Measurements from ENCODE around the gene BCKDHA. TPM values are rescaled to one million over a fixed set of nuclear protein-coding genes. Genes with fewer than 3 reads are reported as not detected.
"Not testable (repeated sequence)": the region's sequence is repeated elsewhere in the genome, so short reads cannot be mapped to it uniquely, and the experiment has no call there.

BCKDHA gene
- total RNA-seq, 4 donors from 2014 or later, result 55.1 to 87.2 (median 58.6) TPM

DNA sequence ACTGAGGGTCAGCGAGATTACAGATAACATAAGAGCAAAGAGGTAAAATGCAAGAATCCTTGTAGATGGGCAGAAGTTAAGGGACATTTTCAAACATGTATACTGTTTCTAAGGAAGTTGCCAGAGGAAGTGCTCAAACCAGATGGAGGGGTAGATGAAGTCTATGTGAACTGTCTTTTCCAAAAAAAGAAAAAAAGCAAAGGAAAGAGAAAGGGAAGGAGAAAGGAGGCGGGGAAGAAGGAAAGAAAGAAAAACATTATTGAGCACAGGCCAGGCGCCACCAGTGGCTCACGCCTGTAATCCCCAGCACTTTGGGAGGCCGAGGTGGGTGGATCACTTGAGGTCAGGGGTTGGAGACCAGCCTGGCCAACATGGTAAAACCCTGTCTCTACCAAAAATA is 36.8 kb downstream of the BCKDHA start:
- intact Hi-C loops (cut with DNase I), result no loop called here
- WGBS, 2 donors, result 67 to 70% methylated on average over 5 of the region's 5 CpGs
- peaks cover 7 to 81% (median 17%) of the 10 kb centered on the region in 3 donors for H3K36me3 ChIP-seq

DNA sequence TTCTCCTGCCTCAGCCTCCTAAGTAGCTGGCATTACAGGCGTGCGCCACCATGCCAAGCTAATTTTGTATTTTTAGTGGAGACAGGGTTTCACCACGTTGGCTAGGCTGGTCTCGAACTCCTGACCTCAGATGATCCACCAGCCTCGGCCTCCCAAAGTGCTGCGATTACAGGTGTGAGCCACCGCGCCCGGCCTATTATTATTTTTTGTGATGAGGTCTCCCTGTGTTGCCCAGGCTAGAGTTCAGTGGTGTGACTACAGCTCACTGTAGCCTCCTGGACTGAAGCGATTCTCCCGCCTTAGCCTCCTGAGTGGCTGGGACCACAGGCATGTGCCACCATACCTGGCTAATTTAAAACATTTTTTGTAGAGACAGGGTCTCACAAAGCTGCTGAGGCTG is 37.8 kb downstream of the BCKDHA start:
- H3K9me3 ChIP-seq; DNase-seq; H3K27ac ChIP-seq; intact Hi-C loops (cut with DNase I); H3K27me3 ChIP-seq; H3K4me3 ChIP-seq: not testable (repeated sequence)
- WGBS, 2 donors, result 92 to 100% methylated on average over 2 to 4 of the region's 11 CpGs
- Histone ChIP-seq H3K4me1 (peaks cover 5 to 22% (median 7%) of the 10 kb centered on the region in 3 donors), H3K36me3 (peaks cover 7 to 75% (median 17%) of the 10 kb centered on the region in 3 donors)

More for the DNA sequence above, 36.8 kb downstream of the BCKDHA start:
- TF ChIP-seq POLR2A (IDR thresholded peaks at IDR 0.05), result no peak
- TF ChIP-seq, protein P1, sequence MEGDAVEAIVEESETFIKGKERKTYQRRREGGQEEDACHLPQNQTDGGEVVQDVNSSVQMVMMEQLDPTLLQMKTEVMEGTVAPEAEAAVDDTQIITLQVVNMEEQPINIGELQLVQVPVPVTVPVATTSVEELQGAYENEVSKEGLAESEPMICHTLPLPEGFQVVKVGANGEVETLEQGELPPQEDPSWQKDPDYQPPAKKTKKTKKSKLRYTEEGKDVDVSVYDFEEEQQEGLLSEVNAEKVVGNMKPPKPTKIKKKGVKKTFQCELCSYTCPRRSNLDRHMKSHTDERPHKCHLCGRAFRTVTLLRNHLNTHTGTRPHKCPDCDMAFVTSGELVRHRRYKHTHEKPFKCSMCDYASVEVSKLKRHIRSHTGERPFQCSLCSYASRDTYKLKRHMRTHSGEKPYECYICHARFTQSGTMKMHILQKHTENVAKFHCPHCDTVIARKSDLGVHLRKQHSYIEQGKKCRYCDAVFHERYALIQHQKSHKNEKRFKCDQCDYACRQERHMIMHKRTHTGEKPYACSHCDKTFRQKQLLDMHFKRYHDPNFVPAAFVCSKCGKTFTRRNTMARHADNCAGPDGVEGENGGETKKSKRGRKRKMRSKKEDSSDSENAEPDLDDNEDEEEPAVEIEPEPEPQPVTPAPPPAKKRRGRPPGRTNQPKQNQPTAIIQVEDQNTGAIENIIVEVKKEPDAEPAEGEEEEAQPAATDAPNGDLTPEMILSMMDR (IDR thresholded peaks at IDR 0.05), result no peak
- Histone ChIP-seq H3K4me1 (peaks cover 0 to 16% (median 3%) of the 10 kb centered on the region in 3 donors), H3K4me3 (no peak overlapping the region), H3K27ac (no peak overlapping the region), H3K9me3 (no peaks in the 10 kb centered on the region), H3K27me3 (no peaks in the 10 kb centered on the region)
- DNase-seq, result no peak

DNA sequence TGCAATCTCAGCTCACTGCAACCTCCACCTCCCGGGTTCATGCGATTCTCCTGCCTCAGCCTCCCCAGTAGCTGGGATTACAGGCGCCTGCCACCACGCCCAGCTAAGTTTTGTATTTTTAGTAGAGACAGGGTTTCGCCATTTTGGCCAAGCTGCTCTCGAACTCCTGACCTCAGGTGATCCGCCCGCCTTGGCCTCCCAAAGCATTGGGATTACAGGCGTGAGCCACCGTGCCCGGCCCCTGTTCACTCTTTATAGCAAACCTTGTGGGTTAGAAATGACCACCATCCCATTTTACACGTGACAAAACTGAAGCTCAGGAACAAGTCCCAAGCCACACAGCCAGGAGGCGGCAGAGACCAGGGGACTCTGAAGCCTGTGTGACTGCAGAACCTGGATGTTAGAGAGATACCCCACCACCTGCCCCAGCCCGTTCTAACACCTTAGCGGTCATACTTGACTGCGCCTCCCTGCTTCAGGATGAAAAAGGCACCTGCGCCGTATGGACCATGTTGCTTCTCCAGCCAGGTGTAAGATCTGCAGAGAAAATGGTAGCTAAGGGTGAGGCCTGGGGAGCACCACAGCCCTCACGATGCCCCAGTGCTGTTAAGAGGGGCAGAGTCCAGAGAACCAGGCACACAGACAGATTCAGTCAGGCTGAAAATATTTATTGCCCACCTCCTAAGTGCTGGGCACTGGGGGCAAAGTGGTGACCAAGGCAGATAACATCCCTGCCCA is 38.5 kb downstream of the BCKDHA start:
- H3K36me3 ChIP-seq, result peaks cover 7 to 68% (median 17%) of the 10 kb centered on the region in 3 donors
- H3K9me3 ChIP-seq, result no peaks in the 10 kb centered on the region
- TF ChIP-seq POLR2A (IDR thresholded peaks at IDR 0.05), result no peak
- TF ChIP-seq, protein P1 (IDR thresholded peaks at IDR 0.05), result no peak
- intact Hi-C loops (cut with DNase I), result no loop called here
- 90 to 94% methylated on average over 9 to 12 of the region's 19 CpGs for WGBS, 2 donors
- no peaks in the 10 kb centered on the region for H3K27me3 ChIP-seq
- no peak overlapping the region for H3K27ac ChIP-seq
- no peak for DNase-seq
- H3K4me3 ChIP-seq, result no peak overlapping the region
- H3K4me1 ChIP-seq, result peaks cover 5 to 24% (median 7%) of the 10 kb centered on the region in 3 donors

DNA sequence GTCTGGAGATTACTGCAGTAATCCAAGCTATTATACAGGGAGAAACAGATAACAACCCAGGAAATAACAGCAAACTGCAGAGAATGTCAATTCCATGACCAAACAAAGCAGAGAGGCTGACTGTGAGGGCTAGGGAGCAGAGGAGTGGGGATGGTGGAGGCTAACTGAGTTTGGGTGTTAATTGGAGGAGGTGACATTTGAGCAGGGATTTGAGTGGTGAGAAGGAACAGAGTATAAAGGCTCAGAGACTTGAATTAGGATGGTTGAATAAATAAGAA is 39.0 kb downstream of the BCKDHA start:
- H3K4me1 ChIP-seq, result peaks cover 5 to 29% (median 7%) of the 10 kb centered on the region in 3 donors
- intact Hi-C loops (cut with DNase I), result no loop called here
- DNase-seq, result no peak
- TF ChIP-seq, protein P1 (IDR thresholded peaks at IDR 0.05), result no peak
- no peak for TF ChIP-seq POLR2A (IDR thresholded peaks at IDR 0.05)
- H3K27ac ChIP-seq, result no peak overlapping the region
- H3K36me3 ChIP-seq, result peaks cover 7 to 63% (median 14%) of the 10 kb centered on the region in 3 donors
- no peaks in the 10 kb centered on the region for H3K9me3 ChIP-seq
- H3K27me3 ChIP-seq, result peaks cover 0 to 3% (median 0%) of the 10 kb centered on the region in 4 donors
- H3K4me3 ChIP-seq, result no peak overlapping the region

DNA sequence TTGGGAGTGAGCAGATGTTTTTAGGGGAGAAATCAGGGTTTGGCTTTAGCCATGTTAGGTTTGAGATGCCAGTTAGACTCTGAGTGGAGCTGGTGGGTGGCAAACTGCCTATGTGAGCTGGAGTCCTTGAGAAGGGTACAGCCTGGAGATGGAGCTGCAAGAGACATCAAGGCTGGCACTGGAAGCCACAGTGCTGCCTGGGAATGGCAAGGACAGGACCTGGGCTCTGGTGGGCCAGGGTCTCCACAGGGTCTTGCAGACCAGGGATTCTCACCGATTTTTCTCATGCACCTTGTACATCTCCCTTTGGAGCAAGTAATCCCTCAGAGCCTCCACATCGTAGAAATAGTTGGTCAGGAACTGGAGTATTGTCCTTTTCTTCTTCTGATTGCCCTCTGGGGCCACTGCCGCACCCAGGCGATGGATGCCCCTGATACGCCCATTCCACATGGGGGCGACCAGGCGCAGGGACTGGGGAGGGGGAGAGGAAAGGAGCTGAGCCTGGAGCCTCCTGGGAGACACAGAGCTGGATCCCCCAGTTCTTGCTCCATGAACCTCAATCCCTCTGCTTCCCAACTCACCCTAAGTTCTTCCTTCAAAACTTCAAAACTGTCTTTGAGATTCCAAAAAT is 40.4 kb downstream of the BCKDHA start:
- Histone ChIP-seq H3K9me3 (no peaks in the 10 kb centered on the region), H3K4me1 (peaks cover 5 to 31% (median 7%) of the 10 kb centered on the region in 3 donors), H3K36me3 (peaks cover 0 to 48% (median 3%) of the 10 kb centered on the region in 3 donors), H3K27ac (no peak overlapping the region), H3K27me3 (peaks cover 0 to 12% (median 0%) of the 10 kb centered on the region in 4 donors), H3K4me3 (no peak overlapping the region)
- 83 to 88% methylated on average over 7 of the region's 7 CpGs for WGBS, 2 donors
- no peak for TF ChIP-seq POLR2A (IDR thresholded peaks at IDR 0.05)
- TF ChIP-seq, protein P1 (IDR thresholded peaks at IDR 0.05), result no peak
- intact Hi-C loops (cut with DNase I), result no loop called here
- no peak for DNase-seq

Data from esophagus squamous epithelium (tissue), 5 donors.